Naive thymus-derived CD8-positive, alpha-beta T cell (primary cell): ENCODE measurements around the gene INSR. TPM values are rescaled to one million over a fixed set of nuclear protein-coding genes. Genes with fewer than 3 reads are reported as not detected.

ENCODE experiments used
- ATAC-seq, 2 donors: fragments of 150-1000 bp; cut with Tn5 transposase in 1 of 2; sonication (Bioruptor Pico), chemical (Tn5 transposase) in 1 of 2; 1 replicate in 1 of 2; 2 replicates in 1 of 2; pipeline ENCODE4 v1.10.0; 2021; ENCODE audit warnings: mild to moderate bottlenecking in 2 of 2, moderate library complexity in 2 of 2
- POLR2A ChIA-PET: fragments of 350-600 bp; sonication (Branson Sonifier 250); formaldehyde crosslinking; loops from one replicate; lab custom pipeline; 2021; ENCODE audit warnings: antibody characterized with exemption; lab: Charles Lee
- DNase-seq, 10 donors: peaks; one replicate each; pipeline versions ENCODE4 v3.0.0 to v3.0.0-alpha.2; 2020 to 2022
- H3K27ac Mint-ChIP-seq, 10 donors: one replicate each; pipeline ENCODE4 v1.8.0; 2020 to 2022; ENCODE audit warnings: mild to moderate bottlenecking in 10 of 10, mixed read lengths in 10 of 10, moderate library complexity in 4 of 10, inconsistent platforms in 1 of 10
- H3K27me3 Mint-ChIP-seq, 5 donors: one replicate each; pipeline ENCODE4 v1.8.0; 2021 to 2022; ENCODE audit warnings: mixed read lengths in 5 of 5
- H3K36me3 Mint-ChIP-seq, 3 donors: one replicate each; pipeline ENCODE4 v1.8.0; 2020 to 2022; ENCODE audit warnings: mixed read lengths in 3 of 3, mild to moderate bottlenecking in 2 of 3, inconsistent platforms in 1 of 3
- H3K4me1 Mint-ChIP-seq, 4 donors: one replicate each; pipeline ENCODE4 v1.8.0; 2021 to 2022; ENCODE audit warnings: mixed read lengths in 4 of 4
- H3K4me3 Mint-ChIP-seq, 10 donors: one replicate each; pipeline ENCODE4 v1.8.0; 2020 to 2022; ENCODE audit warnings: mild to moderate bottlenecking in 10 of 10, mixed read lengths in 10 of 10, moderate library complexity in 6 of 10, inconsistent platforms in 1 of 10
- H3K9me3 Mint-ChIP-seq, 9 donors: one replicate each; pipeline ENCODE4 v1.8.0; 2020 to 2022; ENCODE audit warnings: mixed read lengths in 9 of 9, mild to moderate bottlenecking in 3 of 9, inconsistent platforms in 1 of 9, moderate library complexity in 1 of 9
- polyA plus RNA-seq, 3 donors: library from polyadenylated mRNA; unstranded; fragments of 300-500 nt; fragmentation: Illumina TruSeq; gene quantifications; one replicate each; pipeline ENCODE4 v1.2.3, GENCODE V29; 2021
- total RNA-seq, 8 experiments: library from RNA in 2 of 8; stranded (reverse) in 2 of 8; gene quantifications; one replicate each; pipeline ENCODE4 v1.2.3 and lab custom pipeline; 2021 to 2026

The INSR gene
- total and polyA plus RNA-seq, 5 experiments from 2014 or later: 0.14 to 1.4 (median 0.45) TPM; not detected in 1

- H3K36me3 Mint-ChIP-seq: no peaks in the 10 kb centered on the region
- no peaks in the 10 kb centered on the region for H3K9me3 Mint-ChIP-seq
- POLR2A ChIA-PET: interaction anchor here (0.7 to 1.6 kb wide), 2 partner anchors 56 to 96 kb away, joined by 7 read pairs; partner anchors contain the start of gene ARHGEF18
- H3K4me1 Mint-ChIP-seq: peaks cover 10 to 29% (median 13%) of the 10 kb centered on the region in 4 donors
- H3K4me3 Mint-ChIP-seq: peak overlapping the region; percentile 8 to 87 (median 78)
- ATAC-seq: peak in 1 of 2 donors; percentile 24
- H3K27ac Mint-ChIP-seq: no peak overlapping the region
- peaks cover 10 to 47% (median 29%) of the 10 kb centered on the region in 5 donors for H3K27me3 Mint-ChIP-seq
- peak in 2 of 10 donors; percentile 2 to 4 for DNase-seq
Observed at GRCh38 chr19:7292950-7293761, 1.1 kb downstream of the INSR start.

- no peaks in the 10 kb centered on the region for H3K9me3 Mint-ChIP-seq
- ATAC-seq (no peak), DNase-seq (no peak)
- H3K36me3 Mint-ChIP-seq: no peaks in the 10 kb centered on the region
- H3K27ac Mint-ChIP-seq: peak overlapping the region in 1 of 10 donors; percentile 8
- peaks cover 10 to 41% (median 23%) of the 10 kb centered on the region in 5 donors for H3K27me3 Mint-ChIP-seq
- POLR2A ChIA-PET: no interaction called here
- peak overlapping the region in 9 of 10 donors; percentile 37 to 87 (median 78) for H3K4me3 Mint-ChIP-seq
- peaks cover 10 to 29% (median 13%) of the 10 kb centered on the region in 4 donors for H3K4me1 Mint-ChIP-seq
Observed at GRCh38 chr19:7292352-7292949, 1.8 kb downstream of the INSR start.

GRCh38 chr19:7288977-7289376 lies 5.2 kb downstream of the INSR start:
- peaks cover 3 to 12% (median 8%) of the 10 kb centered on the region in 5 donors for H3K27me3 Mint-ChIP-seq
- POLR2A ChIA-PET: no interaction called here
- H3K4me3 Mint-ChIP-seq: no peak overlapping the region
- DNase-seq (no peak), ATAC-seq (no peak)
- H3K9me3 Mint-ChIP-seq: no peaks in the 10 kb centered on the region
- peak overlapping the region in 1 of 10 donors; percentile 13 for H3K27ac Mint-ChIP-seq
- no peaks in the 10 kb centered on the region for H3K36me3 Mint-ChIP-seq
- peaks cover 0 to 16% (median 5%) of the 10 kb centered on the region in 4 donors for H3K4me1 Mint-ChIP-seq

- H3K9me3 Mint-ChIP-seq: no peaks in the 10 kb centered on the region
- no peaks in the 10 kb centered on the region for H3K36me3 Mint-ChIP-seq
- H3K27ac Mint-ChIP-seq: no peak overlapping the region
- ATAC-seq (no peak), DNase-seq (no peak)
- peaks cover 3 to 11% (median 8%) of the 10 kb centered on the region in 5 donors for H3K27me3 Mint-ChIP-seq
- POLR2A ChIA-PET: interaction anchor here (0.7 kb wide), 1 partner anchor 324 kb away, joined by 4 read pairs; no protein-coding TSS in a partner anchor
- H3K4me1 Mint-ChIP-seq: peaks cover 0 to 16% (median 5%) of the 10 kb centered on the region in 4 donors
- no peak overlapping the region for H3K4me3 Mint-ChIP-seq
Observed at GRCh38 chr19:7288131-7288530, 6.1 kb downstream of the INSR start.

- Mint-ChIP-seq H3K9me3 (no peaks in the 10 kb centered on the region), H3K36me3 (no peaks in the 10 kb centered on the region), H3K4me3 (no peak overlapping the region), H3K27me3 (peaks cover 3 to 7% (median 6%) of the 10 kb centered on the region in 5 donors), H3K4me1 (peaks cover 0 to 12% (median 4%) of the 10 kb centered on the region in 4 donors), H3K27ac (no peak overlapping the region)
- POLR2A ChIA-PET: interaction anchor here (0.7 kb wide), 2 partner anchors 149 to 323 kb away, joined by 3 to 4 read pairs; no protein-coding TSS in a partner anchor
- ATAC-seq (no peak), DNase-seq (no peak)
Observed at GRCh38 chr19:7287722-7288121, 6.5 kb downstream of the INSR start.

GRCh38 chr19:7280940-7281666 lies 13.1 kb downstream of the INSR start:
- H3K27me3 Mint-ChIP-seq: peaks cover 0 to 3% (median 0%) of the 10 kb centered on the region in 5 donors
- H3K4me1 Mint-ChIP-seq: no peaks in the 10 kb centered on the region
- no peaks in the 10 kb centered on the region for H3K36me3 Mint-ChIP-seq
- no peaks in the 10 kb centered on the region for H3K9me3 Mint-ChIP-seq
- no peak overlapping the region for H3K27ac Mint-ChIP-seq
- ATAC-seq (no peak), DNase-seq (no peak)
- H3K4me3 Mint-ChIP-seq: no peak overlapping the region
- POLR2A ChIA-PET: no interaction called here

GRCh38 chr19:7272856-7273578 lies 21.2 kb downstream of the INSR start:
- Mint-ChIP-seq H3K27me3 (peaks cover 0 to 3% (median 0%) of the 10 kb centered on the region in 5 donors), H3K4me3 (no peak overlapping the region), H3K4me1 (peaks cover 0 to 10% (median 3%) of the 10 kb centered on the region in 4 donors), H3K36me3 (no peaks in the 10 kb centered on the region), H3K27ac (peak overlapping the region in 2 of 10 donors; percentile 8 to 17), H3K9me3 (no peaks in the 10 kb centered on the region)
- POLR2A ChIA-PET: interaction anchor here (0.6 kb wide), 1 partner anchor 1346 kb away, joined by 3 read pairs; no protein-coding TSS in a partner anchor
- DNase-seq (no peak), ATAC-seq (no peak)

GRCh38 chr19:7268705-7269098 lies 25.5 kb downstream of the INSR start:
- Mint-ChIP-seq H3K9me3 (peaks cover 0 to 2% (median 0%) of the 10 kb centered on the region in 9 donors), H3K36me3 (peaks cover 0 to 9% (median 0%) of the 10 kb centered on the region in 3 donors), H3K4me1 (peaks cover 0 to 10% (median 3%) of the 10 kb centered on the region in 4 donors), H3K4me3 (peak overlapping the region in 1 of 10 donors; percentile 8), H3K27me3 (peaks cover 0 to 3% (median 0%) of the 10 kb centered on the region in 5 donors), H3K27ac (peak overlapping the region in 1 of 10 donors; percentile 48)
- DNase-seq (no peak), ATAC-seq (no peak)
- POLR2A ChIA-PET: no interaction called here

GRCh38 chr19:7267792-7268704 lies 26.2 kb downstream of the INSR start:
- no peak overlapping the region for H3K4me3 Mint-ChIP-seq
- peak overlapping the region in 1 of 10 donors; percentile 48 for H3K27ac Mint-ChIP-seq
- H3K9me3 Mint-ChIP-seq: peaks cover 0 to 2% (median 0%) of the 10 kb centered on the region in 9 donors
- H3K27me3 Mint-ChIP-seq: peaks cover 0 to 3% (median 0%) of the 10 kb centered on the region in 5 donors
- peaks cover 0 to 8% (median 3%) of the 10 kb centered on the region in 4 donors for H3K4me1 Mint-ChIP-seq
- H3K36me3 Mint-ChIP-seq: peaks cover 0 to 9% (median 0%) of the 10 kb centered on the region in 3 donors
- ATAC-seq (no peak), DNase-seq (no peak)
- POLR2A ChIA-PET: no interaction called here

GRCh38 chr19:7266832-7267231 lies 27.4 kb downstream of the INSR start:
- H3K9me3 Mint-ChIP-seq: peaks cover 0 to 2% (median 0%) of the 10 kb centered on the region in 9 donors
- DNase-seq (no peak), ATAC-seq (no peak)
- no peak overlapping the region for H3K27ac Mint-ChIP-seq
- H3K4me3 Mint-ChIP-seq: no peak overlapping the region
- H3K4me1 Mint-ChIP-seq: peaks cover 0 to 2% (median 0%) of the 10 kb centered on the region in 4 donors
- peaks cover 0 to 3% (median 0%) of the 10 kb centered on the region in 5 donors for H3K27me3 Mint-ChIP-seq
- POLR2A ChIA-PET: no interaction called here
- H3K36me3 Mint-ChIP-seq: peaks cover 0 to 9% (median 0%) of the 10 kb centered on the region in 3 donors

- ATAC-seq (no peak), DNase-seq (no peak)
- peaks cover 0 to 6% (median 0%) of the 10 kb centered on the region in 5 donors for H3K27me3 Mint-ChIP-seq
- POLR2A ChIA-PET: no interaction called here
- peaks cover 0 to 9% (median 0%) of the 10 kb centered on the region in 3 donors for H3K36me3 Mint-ChIP-seq
- H3K4me3 Mint-ChIP-seq: no peak overlapping the region
- H3K9me3 Mint-ChIP-seq: peaks cover 0 to 2% (median 0%) of the 10 kb centered on the region in 9 donors
- peak overlapping the region in 1 of 10 donors; percentile 70 for H3K27ac Mint-ChIP-seq
- peaks cover 0 to 2% (median 0%) of the 10 kb centered on the region in 4 donors for H3K4me1 Mint-ChIP-seq
Observed at GRCh38 chr19:7265963-7266362, 28.3 kb downstream of the INSR start.
